ENCODE results near the gene FAM210B.

- no peak for TF ChIP-seq POLR2AphosphoS5 (IDR thresholded peaks at IDR 0.05; ENCODE audit: control insufficient read depth, insufficient read depth, low read depth, low read length)
- TF ChIP-seq GTF2E2 (tag; IDR thresholded peaks at IDR 0.05), result no peak
- no peak for TF ChIP-seq RFX7 (CRISPR knock-in tag; IDR thresholded peaks at IDR 0.05)
- TF ChIP-seq, protein P1, sequence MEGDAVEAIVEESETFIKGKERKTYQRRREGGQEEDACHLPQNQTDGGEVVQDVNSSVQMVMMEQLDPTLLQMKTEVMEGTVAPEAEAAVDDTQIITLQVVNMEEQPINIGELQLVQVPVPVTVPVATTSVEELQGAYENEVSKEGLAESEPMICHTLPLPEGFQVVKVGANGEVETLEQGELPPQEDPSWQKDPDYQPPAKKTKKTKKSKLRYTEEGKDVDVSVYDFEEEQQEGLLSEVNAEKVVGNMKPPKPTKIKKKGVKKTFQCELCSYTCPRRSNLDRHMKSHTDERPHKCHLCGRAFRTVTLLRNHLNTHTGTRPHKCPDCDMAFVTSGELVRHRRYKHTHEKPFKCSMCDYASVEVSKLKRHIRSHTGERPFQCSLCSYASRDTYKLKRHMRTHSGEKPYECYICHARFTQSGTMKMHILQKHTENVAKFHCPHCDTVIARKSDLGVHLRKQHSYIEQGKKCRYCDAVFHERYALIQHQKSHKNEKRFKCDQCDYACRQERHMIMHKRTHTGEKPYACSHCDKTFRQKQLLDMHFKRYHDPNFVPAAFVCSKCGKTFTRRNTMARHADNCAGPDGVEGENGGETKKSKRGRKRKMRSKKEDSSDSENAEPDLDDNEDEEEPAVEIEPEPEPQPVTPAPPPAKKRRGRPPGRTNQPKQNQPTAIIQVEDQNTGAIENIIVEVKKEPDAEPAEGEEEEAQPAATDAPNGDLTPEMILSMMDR (IDR thresholded peaks at IDR 0.05 in 2 of 3, conservative IDR thresholded peaks at IDR 0.05 in 1 of 3; ENCODE audit: insufficient read depth in 2 of 3, low read depth in 1 of 3, low read length in 3 of 3), result no peak
- no peak for TF ChIP-seq NRF1 (conservative IDR thresholded peaks at IDR 0.05 in 1 of 2, IDR thresholded peaks at IDR 0.05 in 1 of 2)
- TF ChIP-seq TBP (optimal IDR thresholded peaks at IDR 0.05; ENCODE audit: low read depth, low read length), result no peak
- TF ChIP-seq HNRNPLL (IDR thresholded peaks at IDR 0.05; ENCODE audit: low read depth, low read length, poor library complexity, severe bottlenecking), result no peak
- TF ChIP-seq IRF2 (CRISPR knock-in tag; IDR thresholded peaks at IDR 0.05), result no peak
- TF ChIP-seq, protein P2, sequence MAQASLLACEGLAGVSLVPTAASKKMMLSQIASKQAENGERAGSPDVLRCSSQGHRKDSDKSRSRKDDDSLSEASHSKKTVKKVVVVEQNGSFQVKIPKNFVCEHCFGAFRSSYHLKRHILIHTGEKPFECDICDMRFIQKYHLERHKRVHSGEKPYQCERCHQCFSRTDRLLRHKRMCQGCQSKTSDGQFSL (CRISPR knock-in tag; IDR thresholded peaks at IDR 0.05), result no peak
- TF ChIP-seq, protein P2 (tag; IDR thresholded peaks at IDR 0.05), result no peak
These were observed 32.9 kb downstream of the FAM210B start for GRCh38 chr20:56391596-56392131.
